GM12872 (cell line): Measurements from ENCODE around the gene TMPRSS11D.

ENCODE experiments used
- CTCF ChIP-seq: IDR thresholded peaks from 3 replicates; pipeline ENCODE4 v1.5.1; 2011; ENCODE audit warnings: low read depth, mild to moderate bottlenecking, low read length, moderate library complexity; ENCODE audit not compliant: insufficient read depth

TMPRSS11D gene

DNA sequence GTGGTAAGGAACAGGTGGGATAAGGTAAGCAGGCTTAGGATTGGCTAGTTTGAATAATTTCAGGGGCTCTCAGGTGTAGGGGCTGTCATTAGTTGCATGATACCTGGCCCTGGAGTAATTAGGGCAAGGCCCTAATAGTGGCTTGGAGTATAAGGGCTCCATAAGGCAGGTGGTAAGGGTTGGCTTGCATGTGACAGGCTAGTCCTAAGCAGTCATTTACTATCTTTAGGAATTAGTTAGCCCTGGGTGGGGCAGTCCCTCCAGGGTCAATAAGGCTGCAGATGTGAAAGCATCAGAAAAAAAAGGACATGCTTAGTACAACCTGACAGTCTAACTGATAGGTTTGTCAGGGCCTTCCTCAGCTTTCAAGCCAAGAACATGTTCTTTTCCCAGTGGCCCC is 7.8 kb upstream of the TMPRSS11D start:
- TF ChIP-seq CTCF = no peak

DNA sequence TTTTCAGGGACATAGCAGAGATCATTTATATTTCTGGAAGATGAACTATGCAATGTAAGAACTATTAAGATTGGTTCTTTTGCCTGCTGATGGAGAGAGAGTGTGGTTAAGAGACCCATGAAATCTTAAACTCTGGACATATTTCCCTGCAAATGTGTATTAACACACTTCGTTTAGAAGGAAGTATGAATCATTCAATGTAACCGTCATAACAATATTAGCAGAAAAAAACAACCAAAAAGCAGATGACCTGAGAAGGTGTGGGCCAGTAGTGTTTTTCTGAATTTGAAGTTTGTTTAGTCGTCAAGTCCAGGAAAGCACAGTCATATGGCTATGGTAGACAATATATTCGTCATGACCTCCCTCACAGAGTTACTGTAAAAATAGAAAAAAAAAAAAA is 2.5 kb upstream of the TMPRSS11D start:
- no peak for TF ChIP-seq CTCF

DNA sequence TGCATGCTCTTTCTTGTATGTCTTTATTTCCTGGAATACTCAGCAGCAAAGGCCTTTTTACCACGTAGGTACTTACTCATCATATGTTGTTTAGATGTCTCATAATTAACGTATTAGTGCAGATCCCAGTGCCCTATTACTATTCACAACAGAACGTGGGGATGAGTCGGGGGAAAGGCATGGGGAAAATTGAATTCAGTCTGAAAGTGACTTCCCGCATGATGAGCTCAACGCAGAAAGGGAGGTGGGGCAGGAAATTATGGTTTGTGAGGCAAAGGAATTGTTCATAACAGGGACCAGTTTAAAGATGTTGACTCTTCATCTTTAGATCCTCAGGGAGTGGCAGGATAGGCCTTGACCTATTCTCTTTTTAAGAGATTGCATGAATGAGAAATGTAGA is 2.0 kb upstream of the TMPRSS11D start:
- TF ChIP-seq CTCF = no peak

GRCh38 chr4:67884701-67885100 is 899 bp upstream of the TMPRSS11D start:
- no peak for TF ChIP-seq CTCF

DNA sequence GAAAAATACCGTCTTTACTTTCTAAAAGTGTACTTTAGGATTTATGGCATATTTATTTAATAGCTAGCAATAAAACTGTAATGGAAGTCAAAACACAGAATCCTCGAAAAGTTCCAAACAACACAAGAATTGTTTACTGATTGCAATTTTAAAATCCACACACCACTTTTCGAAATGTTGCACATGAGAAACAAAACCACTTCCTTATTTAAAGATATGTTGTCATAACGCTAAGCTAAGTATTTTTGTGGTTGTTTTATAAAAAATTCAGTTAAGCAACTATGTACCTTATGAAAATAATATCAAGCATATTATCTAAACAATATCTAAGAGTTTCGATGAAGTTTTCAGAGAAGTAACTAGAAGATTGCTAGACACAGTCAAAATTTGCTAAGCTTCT is 344 bp downstream of the TMPRSS11D start:
- no peak for TF ChIP-seq CTCF

GRCh38 chr4:67880866-67881610 is 2.8 kb downstream of the TMPRSS11D start:
- no peak for TF ChIP-seq CTCF

DNA sequence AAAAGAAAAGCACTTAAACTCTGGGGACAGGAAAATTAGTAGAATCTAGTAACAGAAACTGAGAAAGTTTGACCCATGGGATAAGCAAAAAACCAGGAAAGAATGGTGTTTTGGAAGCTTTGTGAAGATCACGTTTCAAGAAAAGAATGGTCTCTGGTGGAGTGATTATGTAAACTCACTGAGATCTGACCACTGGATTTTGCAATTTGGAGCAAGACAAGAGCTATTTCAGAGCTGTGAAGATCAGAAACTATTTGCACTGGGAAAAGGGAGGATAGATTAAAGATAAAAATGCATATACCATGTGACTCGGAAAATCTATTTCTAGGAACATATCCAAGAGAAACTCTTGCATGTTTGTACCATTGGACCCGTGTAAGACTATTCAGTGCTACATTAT is 4.3 kb downstream of the TMPRSS11D start:
- TF ChIP-seq CTCF = no peak
